HG03378 (cell line): ENCODE measurements around the gene GABRB3.

Source experiments
- ATAC-seq: cut with Tn5 transposase; IDR thresholded peaks from one replicate; pipeline ENCODE4 v1.9.1; 2021; ENCODE audit warnings: mild to moderate bottlenecking, moderate library complexity; ENCODE audit not compliant: unreplicated experiment

The GABRB3 gene

GRCh38 chr15:26679927-26680326, 92.9 kb downstream of the GABRB3 start:
- ATAC-seq: no peak

DNA sequence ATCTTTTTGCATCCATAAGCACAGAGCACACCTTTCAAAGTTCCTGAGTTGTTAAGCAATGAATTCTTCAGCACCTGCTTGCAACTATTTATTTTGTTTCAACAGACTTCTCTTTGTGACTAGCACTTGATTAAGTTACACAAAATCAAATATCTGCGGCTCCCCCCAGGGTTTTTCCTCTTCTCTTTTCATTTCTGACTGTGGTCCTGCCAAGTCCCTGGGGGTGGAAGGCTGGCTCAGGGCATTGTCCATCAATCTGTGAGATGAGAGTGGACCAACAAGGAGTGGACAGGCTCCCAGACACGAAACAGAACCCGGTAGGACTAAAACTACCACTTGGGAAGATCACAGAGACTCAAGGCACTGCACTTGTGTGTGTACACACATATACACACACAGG, 96.8 kb downstream of the GABRB3 start:
- ATAC-seq: no peak

GRCh38 chr15:26674467-26674866, 98.4 kb downstream of the GABRB3 start:
- ATAC-seq: no peak

DNA sequence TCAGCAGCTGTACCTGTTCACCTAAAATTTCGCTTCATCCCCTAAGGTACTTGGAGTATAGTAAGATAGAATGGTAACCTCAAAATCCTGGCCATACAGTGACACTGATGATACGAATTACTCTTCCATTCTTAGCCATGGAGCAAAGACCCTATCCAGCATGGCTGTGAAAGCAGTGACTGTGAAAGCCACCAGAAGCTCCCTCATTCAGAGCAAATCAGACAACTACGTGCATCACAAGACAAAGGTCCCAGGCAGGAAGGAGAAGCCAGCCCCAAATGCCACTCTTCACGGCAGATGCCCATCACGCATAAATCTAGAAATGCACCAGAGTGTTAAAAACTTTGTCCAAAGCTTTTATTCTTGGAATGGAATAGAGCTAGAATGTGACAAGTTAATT, 99.4 kb downstream of the GABRB3 start:
- ATAC-seq: no peak

- no peak for ATAC-seq
These were observed 102.8 kb downstream of the GABRB3 start for GRCh38 chr15:26670116-26670515.

DNA sequence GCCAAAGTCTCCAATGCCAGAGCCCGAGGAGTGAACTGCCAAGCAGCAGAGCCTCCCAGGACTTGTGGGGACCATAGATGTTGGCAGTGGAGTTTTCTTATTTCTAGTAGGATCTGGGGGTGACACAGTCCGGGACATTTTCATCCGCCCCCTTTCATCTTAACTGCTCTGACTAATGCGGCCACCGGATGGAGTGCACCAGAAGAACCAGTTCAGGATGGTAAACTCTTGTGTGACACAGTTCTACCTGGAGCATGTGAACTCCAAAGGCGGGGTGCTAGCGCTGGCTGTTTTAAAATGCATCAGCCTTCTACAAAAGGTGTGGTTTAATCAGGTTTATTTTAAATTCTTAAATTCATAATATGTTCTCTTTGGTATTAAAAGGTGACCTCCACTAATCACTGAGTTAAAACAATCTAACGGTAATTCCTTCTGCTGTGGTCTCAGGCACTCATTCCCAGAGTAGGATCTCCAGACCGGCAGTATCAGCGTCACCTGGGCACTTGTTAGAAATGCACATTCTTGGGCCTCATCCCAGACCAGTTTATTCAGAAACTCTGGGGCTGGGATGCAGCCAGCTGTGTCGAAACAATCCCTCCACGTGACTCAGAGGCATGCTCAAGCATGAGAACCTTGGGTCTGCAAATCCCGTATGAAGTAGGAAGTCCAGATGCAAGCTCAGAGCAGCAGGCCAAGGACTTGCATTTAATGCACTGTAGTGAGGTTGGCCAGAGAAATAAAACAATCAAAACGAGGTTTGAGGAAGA, 105.5 kb downstream of the GABRB3 start:
- no peak for ATAC-seq

DNA sequence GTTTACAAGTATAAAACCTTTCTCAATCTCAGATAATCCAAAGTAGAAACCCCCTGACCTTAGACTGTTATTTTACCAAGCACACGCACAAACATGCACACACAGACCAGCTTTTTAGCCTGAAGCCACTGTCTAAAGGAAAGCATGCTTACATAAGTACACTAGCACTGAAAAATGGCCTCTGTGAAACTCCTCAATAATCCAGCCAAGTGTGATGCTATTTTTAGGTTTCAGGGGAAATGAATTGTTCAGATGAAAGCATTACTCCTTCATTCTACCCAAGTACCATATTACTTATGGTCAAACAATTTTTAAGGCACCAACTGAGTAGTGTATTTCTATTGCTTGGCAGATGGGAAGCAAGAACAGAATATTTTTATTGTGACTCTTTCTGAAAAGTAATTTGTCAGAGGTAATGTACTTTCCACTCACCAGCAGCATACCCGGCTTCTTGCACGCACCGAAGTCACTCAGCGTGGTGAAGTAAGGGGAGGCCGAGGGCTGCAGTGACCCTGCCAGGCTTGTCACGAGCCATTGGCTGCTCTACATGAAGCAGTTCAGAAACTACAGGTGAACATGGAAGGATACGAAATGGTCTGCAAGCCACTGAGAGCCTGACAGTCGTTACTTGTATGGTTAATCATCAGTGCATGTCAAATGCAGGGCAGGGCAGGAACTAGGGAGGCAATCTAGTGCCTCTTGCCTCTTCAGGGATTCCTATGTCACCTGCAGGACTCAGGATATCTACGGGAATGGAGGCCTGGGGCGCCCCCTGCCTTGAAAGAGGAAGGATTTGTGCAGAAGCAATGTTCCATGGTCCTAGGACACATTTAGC, 106.7 kb downstream of the GABRB3 start:
- no peak for ATAC-seq

GRCh38 chr15:26662283-26662682, 110.6 kb downstream of the GABRB3 start:
- ATAC-seq: no peak

DNA sequence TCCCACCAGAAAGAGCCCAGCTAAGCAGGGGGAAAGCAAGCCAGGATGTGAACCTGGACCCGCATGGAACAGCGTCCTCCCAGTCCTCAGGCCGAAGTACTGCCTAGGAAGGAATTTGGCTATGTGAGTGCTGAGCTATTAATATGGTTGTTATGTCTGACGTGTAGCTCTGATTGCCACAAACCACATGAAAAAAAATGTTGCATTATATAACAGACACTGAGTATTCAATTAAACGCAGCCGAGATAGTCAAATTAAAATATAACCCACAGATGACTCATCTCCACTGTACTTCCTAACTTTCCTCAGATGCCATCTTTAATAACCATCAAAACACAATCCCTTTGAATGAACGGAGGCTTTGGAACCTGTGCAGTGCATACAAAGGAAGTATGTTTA, 111.1 kb downstream of the GABRB3 start:
- no peak for ATAC-seq

DNA sequence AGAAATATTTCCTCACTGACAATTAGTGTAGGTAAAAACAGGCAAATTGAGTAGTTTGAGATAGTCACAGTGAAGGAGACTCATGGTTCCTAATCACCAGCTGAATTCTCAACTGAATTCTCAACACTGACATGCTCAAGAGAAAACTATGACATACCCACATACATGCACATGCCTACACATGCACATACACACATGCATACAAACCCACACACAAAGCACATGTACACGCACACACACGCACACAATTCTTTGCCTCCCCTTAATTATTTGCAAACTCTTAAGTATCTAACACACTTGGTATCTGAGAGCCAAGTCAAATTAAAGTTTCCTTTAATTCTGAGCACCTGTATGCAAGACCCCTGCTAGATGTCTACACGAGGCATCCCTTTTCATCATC, 111.8 kb downstream of the GABRB3 start:
- ATAC-seq: no peak

- ATAC-seq: no peak
These were observed 112.6 kb downstream of the GABRB3 start for GRCh38 chr15:26660241-26660640.

- no peak for ATAC-seq
These were observed 114.6 kb downstream of the GABRB3 start for GRCh38 chr15:26658290-26658689.

- no peak for ATAC-seq
These were observed 116.8 kb downstream of the GABRB3 start for GRCh38 chr15:26656080-26656479.

- no peak for ATAC-seq
These were observed 121.0 kb downstream of the GABRB3 start for GRCh38 chr15:26651909-26652308.

DNA sequence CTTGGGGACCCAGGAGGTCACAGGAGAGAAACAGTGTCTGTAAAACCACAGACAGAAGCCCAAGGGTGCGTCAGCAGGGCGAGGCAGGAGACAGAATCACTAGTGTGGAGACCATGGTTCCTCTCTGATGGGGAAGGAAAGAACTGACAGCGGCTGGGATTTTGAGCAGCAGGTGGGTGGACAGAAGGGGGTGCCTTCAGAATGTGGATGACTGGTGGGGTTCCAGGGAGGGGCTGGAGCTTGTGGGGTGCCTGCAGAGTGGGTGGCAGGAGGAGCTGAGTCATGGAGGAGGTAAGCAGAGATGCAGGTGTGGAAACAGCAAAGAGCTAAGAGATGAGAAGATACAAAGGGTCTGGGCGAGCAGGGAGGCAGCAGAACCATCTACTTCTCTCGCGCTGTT, 124.2 kb downstream of the GABRB3 start:
- ATAC-seq: no peak

DNA sequence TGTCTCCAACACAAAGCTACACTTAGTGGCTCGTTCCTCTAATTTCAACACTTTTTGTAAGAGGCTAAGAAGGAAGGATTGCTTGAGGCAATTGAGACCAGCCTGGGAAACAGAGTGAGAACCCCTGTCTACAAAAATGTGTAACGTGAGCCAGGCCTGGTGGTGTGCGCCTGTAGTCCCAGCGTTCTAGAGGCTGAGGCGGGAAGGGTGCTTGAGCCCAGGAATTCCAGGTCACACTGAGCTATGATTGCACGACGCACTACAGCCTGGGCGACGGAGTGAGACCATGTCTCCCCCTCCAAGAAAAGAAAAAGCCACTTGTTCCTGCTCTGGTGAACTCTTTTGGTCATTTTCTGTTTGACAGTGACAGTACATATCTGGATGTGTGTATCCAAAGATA, 127.9 kb downstream of the GABRB3 start:
- ATAC-seq: no peak

GRCh38 chr15:26641144-26641543, 131.7 kb downstream of the GABRB3 start:
- ATAC-seq: no peak

DNA sequence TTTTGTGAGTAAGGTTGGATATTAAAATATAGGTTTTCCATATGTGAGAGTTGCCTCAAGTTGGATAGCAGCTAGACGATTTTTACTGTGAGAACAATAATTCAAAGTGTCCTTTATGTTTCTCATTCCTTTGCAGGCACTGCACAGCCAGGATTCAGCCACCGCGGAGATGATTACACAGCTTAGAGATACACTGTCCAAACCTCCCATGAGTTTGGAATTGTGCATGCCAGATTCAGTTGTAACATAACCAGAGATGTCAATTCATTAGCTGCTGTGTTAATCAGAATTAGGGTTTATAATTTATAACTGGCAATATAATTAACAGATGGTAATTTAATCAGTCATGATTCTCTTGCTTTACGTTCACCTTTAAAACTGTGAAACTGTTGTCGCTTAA, 132.3 kb downstream of the GABRB3 start:
- no peak for ATAC-seq

- ATAC-seq: no peak
These were observed 132.9 kb downstream of the GABRB3 start for GRCh38 chr15:26639966-26640365.

- no peak for ATAC-seq
These were observed 137.3 kb downstream of the GABRB3 start for GRCh38 chr15:26635614-26636013.

DNA sequence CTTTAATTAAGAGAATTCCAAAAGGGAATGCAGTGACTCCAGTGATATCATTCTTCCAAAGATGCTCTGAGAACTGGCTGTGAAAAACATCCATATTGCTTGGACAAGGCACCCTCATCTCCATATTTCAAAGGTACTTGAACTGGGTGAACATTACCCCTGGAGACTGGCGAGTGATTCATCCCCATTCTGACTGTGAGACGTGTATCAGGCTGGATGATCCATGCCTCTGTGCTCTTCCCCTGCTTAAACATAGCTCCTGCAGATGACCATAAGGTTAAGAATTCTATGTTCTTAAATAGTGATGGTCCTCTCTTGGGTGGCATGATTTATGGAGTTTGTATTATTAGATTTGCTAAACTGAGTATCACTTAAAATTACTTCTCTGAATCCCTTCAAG, 137.8 kb downstream of the GABRB3 start:
- ATAC-seq: no peak

GRCh38 chr15:26634319-26634718, 138.5 kb downstream of the GABRB3 start:
- ATAC-seq: no peak
